Pulmonary artery endothelial cell (primary cell): ENCODE results near the gene CPLX3. TPM values are rescaled to one million over a fixed set of nuclear protein-coding genes. Genes with fewer than 3 reads are reported as not detected.
"Not testable (repeated sequence)": the region's sequence is repeated elsewhere in the genome, so short reads cannot be mapped to it uniquely, and the experiment has no call there.

ENCODE experiments used
- DNase-seq: peaks from one replicate; pipeline ENCODE4 v3.0.0-alpha.2; 2011; ENCODE audit warnings: low read depth, low spot score
- total RNA-seq: library from RNA; depleted of rRNA; stranded (reverse); fragments of >200 nt; gene quantifications from 2 replicates; pipeline ENCODE4 v1.2.3, GENCODE V29; 2014

CPLX3 gene, protein sequence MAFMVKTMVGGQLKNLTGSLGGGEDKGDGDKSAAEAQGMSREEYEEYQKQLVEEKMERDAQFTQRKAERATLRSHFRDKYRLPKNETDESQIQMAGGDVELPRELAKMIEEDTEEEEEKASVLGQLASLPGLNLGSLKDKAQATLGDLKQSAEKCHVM
- total RNA-seq: not detected in 2 replicates

GRCh38 chr15:74826364-74826819, at the start of gene CPLX3:
CPLX3 (plus strand) TSS chr15:74826627; CDS start chr15:74826704, 77 bp downstream.
- no peak for DNase-seq

DNA sequence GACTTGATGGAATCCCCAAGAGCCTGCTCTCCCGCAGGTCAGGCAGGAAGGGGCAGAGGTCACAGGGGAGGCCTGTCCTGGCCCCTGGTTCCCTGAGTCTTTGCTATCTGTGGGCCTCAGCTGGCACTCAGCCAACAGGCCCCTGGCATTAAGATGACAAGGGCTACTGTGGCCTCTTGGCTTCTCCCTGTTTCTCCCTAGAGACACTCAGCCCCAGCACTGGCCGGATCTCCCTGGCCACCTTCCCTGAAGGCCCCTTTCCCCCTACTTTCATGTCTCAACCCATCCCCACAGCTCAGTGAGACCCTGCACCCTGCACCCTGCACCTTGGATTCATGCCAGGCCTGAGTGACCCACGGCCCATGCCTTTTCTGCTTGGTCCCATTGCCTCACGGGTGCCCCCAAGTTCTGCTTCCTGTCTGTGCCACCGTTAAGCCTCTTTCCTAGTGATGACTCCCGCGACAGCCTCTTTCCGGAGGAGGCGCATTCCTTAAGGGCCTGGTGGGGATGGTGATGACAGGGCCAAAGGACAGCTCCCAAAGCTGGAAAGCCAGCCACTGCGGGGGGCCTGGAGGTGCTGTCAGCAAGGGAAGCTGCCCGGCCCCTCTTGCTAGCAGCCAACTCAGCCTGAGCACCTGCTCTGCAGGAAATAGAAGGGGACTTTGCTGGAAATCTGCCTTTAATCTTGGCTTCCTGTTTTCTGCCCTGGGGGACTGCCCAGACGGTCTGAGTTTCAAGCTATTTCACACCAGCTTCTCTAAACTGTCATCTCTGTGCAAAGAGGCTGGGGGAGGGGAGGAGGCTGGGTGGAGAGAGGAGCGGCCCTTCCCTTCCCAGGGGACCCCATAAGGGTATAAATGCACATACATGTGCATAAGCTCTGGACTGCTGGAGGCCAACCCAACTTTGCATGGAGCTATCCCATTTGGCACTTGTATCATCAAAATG, 49.3 kb upstream of the CPLX3 start:
- no peak for DNase-seq

- DNase-seq: no peak
Measured at GRCh38 chr15:74777769-74778598, 48.4 kb upstream of the CPLX3 start.

- no peak for DNase-seq
Measured at GRCh38 chr15:74778599-74778970, 47.8 kb upstream of the CPLX3 start.

- DNase-seq: no peak
Measured at GRCh38 chr15:74779162-74779648, 47.2 kb upstream of the CPLX3 start.

DNA sequence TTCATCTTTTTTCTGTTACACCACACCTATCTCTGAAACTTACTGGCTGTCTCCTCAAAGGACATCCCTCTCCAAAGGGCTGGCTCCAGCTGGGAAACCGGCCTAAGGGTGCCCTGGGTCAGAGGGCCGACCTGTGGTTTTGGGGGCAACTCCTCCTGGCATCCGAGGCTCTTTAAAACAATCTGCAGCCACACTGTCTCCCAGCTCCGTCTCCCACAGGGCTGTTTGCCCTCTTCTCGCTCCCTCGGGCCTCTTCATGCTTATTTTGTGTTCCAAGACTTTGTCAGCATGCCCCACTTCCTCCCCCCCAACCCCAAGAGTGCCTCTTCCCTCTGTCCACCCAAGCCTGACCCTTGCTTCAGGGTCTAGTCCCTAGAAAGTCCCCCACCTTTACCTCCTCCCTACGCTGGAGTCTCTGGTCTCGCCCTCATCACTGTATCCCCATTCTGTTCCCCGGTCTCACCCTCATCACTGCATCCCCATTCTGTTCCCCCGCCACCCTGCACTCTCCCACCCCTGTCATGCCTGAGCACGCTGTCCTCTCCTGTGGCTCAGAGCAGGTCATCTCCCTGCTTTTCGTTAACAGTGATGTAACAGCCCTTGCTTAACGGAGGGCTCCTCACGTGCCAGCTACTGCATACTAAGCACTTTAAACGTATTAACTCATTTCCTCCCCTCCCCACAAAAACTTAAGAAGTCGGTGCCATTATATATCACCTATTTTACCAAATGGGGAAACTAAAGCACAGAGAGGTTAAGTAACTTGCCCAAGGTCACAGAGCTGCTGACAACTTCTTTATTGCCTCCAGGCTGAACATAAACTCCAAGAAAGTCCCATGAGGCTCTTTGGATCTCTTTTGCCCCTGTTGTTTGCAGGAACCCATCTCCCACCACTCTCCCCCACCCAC, 45.6 kb upstream of the CPLX3 start:
- no peak for DNase-seq

GRCh38 chr15:74781431-74782258, 44.8 kb upstream of the CPLX3 start, which contains the start of gene CSK:
CSK (plus strand) TSS chr15:74782080; CDS start chr15:74798298, 16,218 bp downstream.
- no peak for DNase-seq

GRCh38 chr15:74782259-74783071, 44.0 kb upstream of the CPLX3 start:
- DNase-seq: no peak

- DNase-seq: no peak
Measured at GRCh38 chr15:74783072-74783807, 43.2 kb upstream of the CPLX3 start.

- no peak for DNase-seq
Measured at GRCh38 chr15:74783808-74784175, 42.6 kb upstream of the CPLX3 start.

- DNase-seq: no peak
Measured at GRCh38 chr15:74784426-74785193, 41.8 kb upstream of the CPLX3 start.

DNA sequence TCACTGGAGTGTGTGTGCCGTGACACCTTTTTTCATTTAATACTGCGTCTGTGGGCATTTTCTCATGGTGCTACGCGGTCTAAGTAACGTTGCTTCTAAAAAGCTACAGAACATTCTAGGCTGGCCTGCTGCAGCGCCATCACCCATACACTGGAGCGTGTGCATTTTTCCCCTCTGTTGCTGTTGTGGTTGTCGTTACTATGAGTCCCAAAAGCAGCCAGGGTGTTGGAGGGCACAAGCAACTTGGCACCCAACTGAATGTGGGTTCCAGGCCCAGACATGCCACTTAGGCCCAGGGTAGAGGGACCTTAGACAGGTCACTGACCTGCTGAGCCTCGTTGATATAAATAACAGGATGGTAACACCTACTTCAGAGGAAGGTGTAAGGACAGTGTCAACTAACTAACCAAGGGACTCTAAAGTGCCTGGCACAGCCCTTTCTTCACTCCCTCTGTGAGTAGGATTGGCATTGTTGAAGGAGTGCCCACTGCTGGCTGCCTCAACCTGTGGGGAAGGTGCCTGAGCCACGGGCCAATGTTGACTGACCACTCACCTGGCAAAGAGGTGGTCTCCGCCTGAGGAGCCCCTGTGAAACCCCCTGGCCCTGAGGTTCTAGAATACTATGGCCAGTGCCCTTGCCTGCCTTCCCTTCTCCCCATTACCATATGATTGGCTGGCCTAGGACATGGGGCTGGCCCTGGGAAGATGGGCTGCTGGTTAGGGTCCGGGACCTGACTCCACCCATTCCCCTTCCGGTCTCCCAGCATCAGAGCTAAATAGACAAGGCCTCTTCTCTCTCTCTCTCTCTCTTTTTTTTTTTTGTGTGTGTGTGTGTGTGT, 41.0 kb upstream of the CPLX3 start:
- DNase-seq: no peak

DNA sequence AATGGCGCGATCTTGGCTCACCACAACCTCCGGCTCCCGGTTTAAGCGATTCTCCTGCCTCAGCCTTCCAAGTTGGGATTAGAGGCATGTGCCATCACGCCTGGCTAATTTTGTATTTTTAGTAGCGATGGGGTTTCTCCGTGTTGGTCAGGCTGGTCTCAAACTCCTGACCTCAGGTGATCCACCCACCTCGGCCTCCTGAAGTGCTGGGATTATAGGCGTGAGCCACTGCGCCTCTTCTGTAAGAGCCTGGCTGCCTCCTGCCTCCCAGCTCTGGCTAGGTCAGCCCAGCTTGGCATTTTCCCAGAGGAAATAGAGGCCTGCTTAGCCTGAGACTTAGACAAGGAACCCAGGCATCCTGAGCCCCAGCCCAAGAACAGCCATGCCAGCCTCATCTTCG, 40.3 kb upstream of the CPLX3 start:
- DNase-seq: not testable (repeated sequence)

GRCh38 chr15:74786551-74787165, 39.8 kb upstream of the CPLX3 start:
- no peak for DNase-seq

- DNase-seq: no peak
Measured at GRCh38 chr15:74787251-74788041, 39.0 kb upstream of the CPLX3 start.
